Endothelial cell of umbilical vein (primary cell): ENCODE results near the gene POLE2.
"Not testable (repeated sequence)": the region's sequence is repeated elsewhere in the genome, so short reads cannot be mapped to it uniquely, and the experiment has no call there.

Experiments used
- EZH2 ChIP-seq: IDR thresholded peaks from 2 replicates; pipeline ENCODE4 v1.6.1; 2012; ENCODE audit warnings: borderline replicate concordance, low read depth, mild to moderate bottlenecking, moderate library complexity, low read length, inconsistent platforms; ENCODE audit not compliant: severe bottlenecking
- JUN ChIP-seq: IDR thresholded peaks from 2 replicates; pipeline ENCODE4 v1.6.1; 2011; ENCODE audit warnings: borderline replicate concordance, low read depth; ENCODE audit not compliant: insufficient read length, insufficient read depth
- POLR2A ChIP-seq: IDR thresholded peaks from 2 replicates; pipeline ENCODE4 v1.6.1; 2012; ENCODE audit warnings: low read depth, mild to moderate bottlenecking, control low read depth, low read length
- TF ChIP-seq, protein P1 (sequence below), 2 donors: IDR thresholded peaks; 1 replicate in 1 of 2; 2 replicates in 1 of 2; pipeline ENCODE4 v1.5.1; 2011; ENCODE audit warnings: low read length in 2 of 2, mild to moderate bottlenecking in 2 of 2, moderate library complexity in 2 of 2, control low read depth in 1 of 2, inconsistent platforms in 1 of 2, low read depth in 1 of 2; ENCODE audit not compliant: insufficient read depth in 1 of 2; ENCODE audit errors: extremely low read depth in 1 of 2

DNA sequence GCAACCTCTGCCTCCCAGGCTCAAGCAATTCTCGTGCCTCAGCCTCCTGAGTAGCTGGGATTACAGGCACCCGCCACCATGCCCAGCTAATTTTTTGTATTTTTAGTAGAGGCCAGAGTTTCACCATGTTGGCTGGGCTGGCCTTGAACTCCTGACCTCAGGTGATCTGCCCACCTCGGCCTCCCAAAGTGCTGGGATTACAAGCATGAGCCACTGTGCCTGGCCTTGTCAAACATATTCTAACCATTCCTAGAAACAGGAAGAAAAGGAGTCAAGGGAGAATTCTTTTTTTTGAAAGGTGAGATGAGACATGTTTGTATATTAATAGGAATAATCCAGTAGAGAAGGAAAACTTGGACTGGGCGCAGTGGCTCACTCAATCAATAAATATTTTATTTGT lies 16.5 kb upstream of the POLE2 start:
- TF ChIP-seq, protein P1, sequence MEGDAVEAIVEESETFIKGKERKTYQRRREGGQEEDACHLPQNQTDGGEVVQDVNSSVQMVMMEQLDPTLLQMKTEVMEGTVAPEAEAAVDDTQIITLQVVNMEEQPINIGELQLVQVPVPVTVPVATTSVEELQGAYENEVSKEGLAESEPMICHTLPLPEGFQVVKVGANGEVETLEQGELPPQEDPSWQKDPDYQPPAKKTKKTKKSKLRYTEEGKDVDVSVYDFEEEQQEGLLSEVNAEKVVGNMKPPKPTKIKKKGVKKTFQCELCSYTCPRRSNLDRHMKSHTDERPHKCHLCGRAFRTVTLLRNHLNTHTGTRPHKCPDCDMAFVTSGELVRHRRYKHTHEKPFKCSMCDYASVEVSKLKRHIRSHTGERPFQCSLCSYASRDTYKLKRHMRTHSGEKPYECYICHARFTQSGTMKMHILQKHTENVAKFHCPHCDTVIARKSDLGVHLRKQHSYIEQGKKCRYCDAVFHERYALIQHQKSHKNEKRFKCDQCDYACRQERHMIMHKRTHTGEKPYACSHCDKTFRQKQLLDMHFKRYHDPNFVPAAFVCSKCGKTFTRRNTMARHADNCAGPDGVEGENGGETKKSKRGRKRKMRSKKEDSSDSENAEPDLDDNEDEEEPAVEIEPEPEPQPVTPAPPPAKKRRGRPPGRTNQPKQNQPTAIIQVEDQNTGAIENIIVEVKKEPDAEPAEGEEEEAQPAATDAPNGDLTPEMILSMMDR (IDR thresholded peaks at IDR 0.05; ENCODE audit: extremely low read depth in 1 of 2, insufficient read depth in 1 of 2, low read depth in 1 of 2, low read length in 2 of 2), result not testable (repeated sequence)
- TF ChIP-seq POLR2A, EZH2, JUN: not testable (repeated sequence)
